ENCODE data around the gene SSUH2.
"Not testable (repeated sequence)": the region's sequence is repeated elsewhere in the genome, so short reads cannot be mapped to it uniquely, and the experiment has no call there.

SSUH2 gene

GRCh38 chr3:8655387-8655835 lies 10.8 kb upstream of the SSUH2 start:
- no peak for TF ChIP-seq CTCF (IDR thresholded peaks at IDR 0.05; ENCODE audit: low read depth, low read length, missing control alignments)
- DNase-seq (ENCODE audit: extremely low read depth, low read depth): no peak

GRCh38 chr3:8654572-8655329 lies 10.2 kb upstream of the SSUH2 start:
- not testable (repeated sequence) for DNase-seq (ENCODE audit: extremely low read depth, low read depth); H3K4me3 ChIP-seq (replicated peaks; ENCODE audit: low read depth, low read length)

More at GRCh38 chr3:8655387-8655835, 10.8 kb upstream of the SSUH2 start:
- H3K4me3 ChIP-seq (replicated peaks; ENCODE audit: low read depth, low read length): no peak overlapping the region

DNA sequence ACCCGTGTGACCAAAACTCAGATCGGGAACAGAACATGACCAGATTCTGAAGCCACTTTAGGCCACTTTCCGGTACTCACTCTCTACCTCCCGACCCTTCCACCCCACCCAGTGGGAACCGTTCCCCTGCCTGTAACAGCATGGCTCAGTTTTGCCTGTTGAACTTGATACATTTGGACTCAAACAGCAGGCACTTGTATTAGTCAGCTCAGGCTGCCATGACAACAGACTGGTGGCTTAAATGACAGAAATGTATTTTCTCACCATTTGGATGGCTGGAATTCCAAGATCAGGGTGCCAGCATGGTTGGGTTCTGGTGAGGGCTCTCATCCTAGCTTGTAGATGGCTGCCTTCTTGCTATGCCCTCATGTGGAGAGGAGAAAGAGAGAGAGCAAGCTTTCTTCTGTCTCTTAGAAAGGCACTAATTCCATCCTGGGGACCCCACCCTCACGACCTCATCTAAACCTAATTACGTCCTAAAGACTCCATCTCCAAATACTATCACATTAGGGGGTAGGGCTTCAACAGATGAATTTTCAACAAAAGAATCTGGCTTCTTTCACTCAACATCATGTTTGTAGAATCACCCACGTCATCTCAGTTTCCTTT lies 9.3 kb upstream of the SSUH2 start:
- no peak for TF ChIP-seq CTCF (IDR thresholded peaks at IDR 0.05; ENCODE audit: low read depth, low read length, missing control alignments)

DNA sequence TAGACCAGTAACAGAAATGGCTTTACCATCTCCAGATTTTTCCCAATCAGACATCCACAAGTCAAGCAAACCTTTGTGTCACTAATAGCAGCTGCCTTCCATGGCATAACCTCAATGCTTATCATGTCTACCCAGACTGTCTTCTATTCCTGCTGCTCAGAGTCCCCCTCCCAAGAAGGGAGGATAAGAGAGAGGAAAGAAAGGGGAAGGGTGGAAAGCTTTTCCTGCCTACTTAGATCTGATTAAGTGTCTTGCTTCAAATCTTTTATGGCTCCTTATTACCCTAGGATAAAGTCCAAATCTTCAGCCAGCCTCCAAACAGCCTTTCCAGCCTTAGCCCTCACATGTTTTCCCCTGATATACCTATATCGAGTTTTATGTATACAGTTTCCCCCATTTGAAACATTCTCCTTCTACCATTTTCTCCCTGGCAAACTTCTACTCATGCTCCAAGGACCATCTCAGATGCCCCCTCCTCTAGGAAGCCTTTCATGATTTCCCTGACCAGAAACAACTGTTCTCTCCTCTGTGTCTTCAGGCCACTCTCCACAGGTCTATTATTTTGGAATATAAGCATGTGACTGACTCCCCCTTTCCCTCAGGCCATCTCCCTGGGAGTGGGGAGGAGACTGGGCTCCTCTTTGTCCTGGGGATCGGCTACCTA lies 7.9 kb upstream of the SSUH2 start:
- H3K4me3 ChIP-seq (replicated peaks; ENCODE audit: low read depth, low read length): no peak overlapping the region
- no peak for DNase-seq (ENCODE audit: extremely low read depth, low read depth)
- TF ChIP-seq CTCF (IDR thresholded peaks at IDR 0.05; ENCODE audit: low read depth, low read length, missing control alignments): no peak

More for the DNA sequence above, 9.3 kb upstream of the SSUH2 start:
- no peak overlapping the region for H3K4me3 ChIP-seq (replicated peaks; ENCODE audit: low read depth, low read length)
- no peak for DNase-seq (ENCODE audit: extremely low read depth, low read depth)

GRCh38 chr3:8651418-8652323 lies 7.1 kb upstream of the SSUH2 start:
- H3K4me3 ChIP-seq (replicated peaks; ENCODE audit: low read depth, low read length): no peak overlapping the region
- TF ChIP-seq CTCF (IDR thresholded peaks at IDR 0.05; ENCODE audit: low read depth, low read length, missing control alignments): no peak
- DNase-seq (ENCODE audit: extremely low read depth, low read depth): no peak

DNA sequence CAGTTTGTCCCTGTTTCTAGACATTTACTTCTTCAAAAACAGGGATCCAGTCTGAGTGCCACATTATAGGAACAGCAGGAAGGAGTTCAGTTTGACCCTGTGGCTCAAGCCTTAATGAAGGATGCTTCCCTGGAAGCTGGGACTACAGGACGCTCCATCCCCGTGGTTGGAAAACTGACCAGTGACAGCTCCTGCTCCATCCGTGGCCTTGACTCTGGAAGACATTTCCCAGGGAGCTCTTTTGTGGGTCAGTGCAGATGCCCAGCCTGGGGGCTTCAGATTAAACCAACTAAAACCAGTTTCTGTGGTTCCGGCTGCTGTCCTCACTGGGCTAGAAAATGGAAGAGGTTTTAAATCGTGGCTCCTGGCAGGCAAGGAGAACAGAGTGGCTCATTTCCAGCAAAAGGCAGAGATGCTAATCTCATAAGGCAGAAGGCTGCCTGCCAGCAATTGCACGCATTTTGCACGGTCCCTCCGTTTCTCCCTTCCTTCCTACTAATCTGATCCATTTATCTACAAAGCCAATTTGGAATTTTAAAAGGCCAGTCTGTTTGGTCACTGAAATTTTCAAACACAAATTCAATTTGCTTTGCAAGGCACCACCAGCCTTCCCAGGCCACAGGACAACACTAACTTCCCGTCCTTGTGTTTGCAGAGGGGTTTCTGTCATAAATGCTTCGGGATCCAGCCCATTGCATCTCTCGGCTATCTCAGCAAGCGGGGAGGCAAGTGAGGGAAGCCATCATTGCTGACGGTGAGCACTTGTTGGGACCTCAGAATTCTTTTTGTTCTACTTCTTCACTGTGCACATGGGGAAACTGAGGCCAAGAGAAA lies 6.2 kb upstream of the SSUH2 start:
- H3K4me3 ChIP-seq (replicated peaks; ENCODE audit: low read depth, low read length): no peak overlapping the region
- TF ChIP-seq CTCF (IDR thresholded peaks at IDR 0.05; ENCODE audit: low read depth, low read length, missing control alignments): no peak
- no peak for DNase-seq (ENCODE audit: extremely low read depth, low read depth)
